Frontal cortex (tissue), 4 donors: ENCODE measurements around the gene COL28A1. TPM values are rescaled to one million over a fixed set of nuclear protein-coding genes. Genes with fewer than 3 reads are reported as not detected.
"Not testable (repeated sequence)": the region's sequence is repeated elsewhere in the genome, so short reads cannot be mapped to it uniquely, and the experiment has no call there.

Experiments used
- DNase-seq, 2 donors: peaks; one replicate each; pipeline ENCODE4 v3.0.0; 2012; ENCODE audit warnings: low spot score in 2 of 2
- FAIRE-seq: peaks from 2 replicates; lab custom pipeline; 2012; peaks lifted over from hg19 to GRCh38; lab: Jason Lieb, UNC
- total RNA-seq: library from RNA; depleted of rRNA; stranded (reverse); fragments of >200 nt; gene quantifications from one replicate; pipeline ENCODE4 v1.2.3, GENCODE V29; 2014
- donor health status: control.
- donor health status: control.
- donor health status: control.

The COL28A1 gene
- total RNA-seq, 1 donor from 2014 or later, result 0.82 TPM

GRCh38 chr7:7563269-7563668 lies 27.6 kb upstream of the COL28A1 start:
- DNase-seq (no peak), FAIRE-seq (no peak)

- DNase-seq (no peak), FAIRE-seq (no peak)
Observed at GRCh38 chr7:7562736-7563135, 27.1 kb upstream of the COL28A1 start.

GRCh38 chr7:7561591-7561990 lies 25.9 kb upstream of the COL28A1 start:
- FAIRE-seq, DNase-seq: not testable (repeated sequence)

GRCh38 chr7:7557252-7557651 lies 21.6 kb upstream of the COL28A1 start:
- DNase-seq (no peak), FAIRE-seq (no peak)

- no peak for FAIRE-seq
- no peak for DNase-seq
Observed at GRCh38 chr7:7556852-7557251, 21.2 kb upstream of the COL28A1 start.

- FAIRE-seq (no peak), DNase-seq (no peak)
Observed at GRCh38 chr7:7554649-7555575, 19.2 kb upstream of the COL28A1 start.

GRCh38 chr7:7554021-7554432 lies 18.4 kb upstream of the COL28A1 start:
- FAIRE-seq (no peak), DNase-seq (no peak)

- FAIRE-seq, result no peak
- DNase-seq, result no peak
Observed at GRCh38 chr7:7553386-7553785, 17.7 kb upstream of the COL28A1 start.

- DNase-seq, result no peak
- FAIRE-seq, result no peak
Observed at GRCh38 chr7:7552199-7552598, 16.5 kb upstream of the COL28A1 start.

- DNase-seq, result no peak
- FAIRE-seq, result no peak
Observed at GRCh38 chr7:7550663-7551062, 15.0 kb upstream of the COL28A1 start.

GRCh38 chr7:7548407-7548806 lies 12.7 kb upstream of the COL28A1 start:
- DNase-seq, result no peak
- FAIRE-seq, result no peak

- no peak for DNase-seq
- FAIRE-seq, result no peak
Observed at GRCh38 chr7:7542251-7542835, 6.7 kb upstream of the COL28A1 start.

GRCh38 chr7:7539711-7540110 lies 4.0 kb upstream of the COL28A1 start:
- DNase-seq, result no peak

GRCh38 chr7:7539152-7539551 lies 3.5 kb upstream of the COL28A1 start:
- DNase-seq, result no peak
- FAIRE-seq, result no peak

More at GRCh38 chr7:7539711-7540110, 4.0 kb upstream of the COL28A1 start:
- FAIRE-seq, result no peak

- FAIRE-seq, result no peak
- no peak for DNase-seq
Observed at GRCh38 chr7:7537711-7538110, 2.0 kb upstream of the COL28A1 start.

- DNase-seq (no peak), FAIRE-seq (no peak)
Observed at GRCh38 chr7:7536396-7537019, 835 bp upstream of the COL28A1 start.

- no peak for DNase-seq
- FAIRE-seq, result no peak
Observed at GRCh38 chr7:7533831-7534430, 1.7 kb downstream of the COL28A1 start.

GRCh38 chr7:7529328-7529727 lies 6.3 kb downstream of the COL28A1 start:
- DNase-seq (no peak), FAIRE-seq (no peak)

GRCh38 chr7:7527047-7527446 lies 8.6 kb downstream of the COL28A1 start:
- FAIRE-seq, result no peak
- DNase-seq, result no peak

- no peak for FAIRE-seq
- DNase-seq, result no peak
Observed at GRCh38 chr7:7526006-7526405, 9.7 kb downstream of the COL28A1 start.
